ENCODE measurements around the gene APLNR.

Gene APLNR

DNA sequence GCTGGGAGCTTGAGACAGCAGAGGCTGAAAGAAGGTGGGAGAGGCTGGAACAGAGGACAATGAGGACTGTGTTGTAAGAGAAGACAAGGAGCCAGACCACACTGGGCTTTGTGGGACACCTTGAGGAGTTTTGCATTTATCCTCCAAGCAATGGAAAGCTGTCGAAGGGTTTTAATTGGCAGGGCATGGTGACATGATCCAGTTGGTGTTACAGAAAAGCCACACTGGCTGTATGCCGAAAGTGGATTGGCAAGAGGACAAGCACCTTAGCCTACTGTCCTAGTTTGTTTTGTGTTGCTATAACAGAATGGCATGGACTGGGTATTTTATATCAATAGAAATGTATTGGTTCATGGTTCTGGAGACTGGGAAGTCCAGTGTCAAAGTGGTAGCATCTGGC is 14.0 kb upstream of the APLNR start:
- DNase-seq = no peak

DNA sequence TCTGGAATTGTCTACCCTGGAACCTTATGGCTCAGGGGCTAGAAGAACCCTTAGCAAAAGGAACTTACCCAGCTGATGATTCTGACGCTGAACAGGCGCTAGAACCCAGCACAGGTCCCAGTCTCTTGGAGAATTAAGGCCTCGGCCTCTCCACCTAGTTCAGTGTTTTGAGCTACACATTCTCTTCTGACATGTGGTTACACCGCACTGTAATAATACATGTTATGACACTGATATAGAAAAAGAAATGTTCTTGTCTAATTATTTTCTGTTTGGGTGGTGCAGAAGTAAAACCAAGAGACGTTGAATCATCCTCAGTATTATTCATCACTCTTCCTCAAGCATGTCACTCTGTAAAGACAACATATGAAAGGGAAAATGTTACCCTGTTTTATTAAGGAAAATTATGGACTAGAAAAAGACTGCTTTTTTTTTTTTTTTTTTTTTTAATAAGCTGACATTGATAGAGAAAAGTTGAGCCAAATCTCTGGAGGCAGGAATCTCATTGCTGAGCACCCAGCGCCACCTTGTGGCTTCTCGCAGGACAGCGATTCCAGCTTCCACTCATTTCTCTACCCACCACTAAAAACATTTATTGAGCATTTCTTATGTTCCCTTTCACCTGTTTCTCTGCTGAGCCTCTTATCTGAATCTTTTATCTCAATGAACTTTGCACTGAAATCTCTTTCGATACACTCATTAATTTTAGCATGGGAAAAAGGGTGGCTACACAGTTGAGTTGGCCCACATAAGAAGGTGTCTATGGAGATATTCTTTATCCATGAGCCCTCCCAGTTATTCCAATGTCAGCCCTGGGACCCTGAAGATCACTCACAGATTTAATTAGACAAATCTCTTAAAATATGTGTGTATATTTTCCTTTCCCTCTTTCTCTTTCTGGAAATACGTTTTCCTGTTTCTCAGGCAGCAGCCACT is 12.6 kb upstream of the APLNR start:
- peak; percentile 60 for DNase-seq

DNA sequence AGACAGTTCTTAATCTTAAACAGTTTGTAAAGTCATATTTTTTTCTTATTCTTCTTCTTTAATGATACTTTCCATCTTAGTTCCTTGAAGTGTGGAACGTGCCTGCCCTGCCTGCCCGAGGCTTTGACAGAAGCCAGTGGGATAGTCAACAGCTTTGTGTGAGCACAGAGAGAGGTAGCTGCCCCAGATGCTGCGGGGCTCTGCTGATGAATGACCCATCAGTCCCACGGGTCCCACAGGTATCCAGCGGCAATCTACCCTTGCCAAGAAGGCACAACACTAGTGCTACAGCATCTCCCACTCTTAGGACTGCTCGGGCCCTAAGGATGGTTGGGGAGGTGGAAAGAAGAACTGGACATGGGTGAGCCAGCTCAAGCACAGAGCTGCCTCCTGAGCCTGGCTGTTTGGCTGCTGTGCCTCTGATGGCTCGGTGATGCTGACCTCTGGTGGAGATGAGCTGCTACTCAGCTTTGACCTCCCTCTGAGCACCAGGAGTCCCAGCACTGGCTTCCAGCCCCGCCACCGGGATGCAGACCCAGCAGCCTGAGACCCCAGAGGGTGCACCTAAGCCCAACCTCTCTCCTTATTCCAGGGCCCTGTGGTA is 11.8 kb upstream of the APLNR start:
- DNase-seq = peak; percentile 16

DNA sequence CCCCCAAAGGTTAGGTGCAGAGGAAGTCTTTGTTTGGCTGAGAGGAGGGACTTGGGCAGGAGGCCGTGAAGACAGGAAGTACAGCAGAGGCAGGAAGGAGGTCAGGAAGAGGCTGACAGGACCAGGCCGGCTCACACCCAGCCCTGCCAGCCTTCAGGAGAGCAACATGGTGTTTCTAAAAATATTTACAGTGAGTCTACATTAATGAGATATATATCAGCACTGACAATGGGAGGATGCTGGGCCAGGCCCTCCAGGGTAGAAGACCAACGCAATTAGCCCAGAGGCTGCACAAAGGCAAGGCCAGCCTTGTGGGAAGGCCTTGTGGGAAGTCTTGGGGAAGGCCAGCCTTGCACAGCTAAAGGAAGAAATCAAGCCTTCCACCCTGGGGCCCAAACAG is 7.9 kb upstream of the APLNR start:
- DNase-seq = no peak

DNA sequence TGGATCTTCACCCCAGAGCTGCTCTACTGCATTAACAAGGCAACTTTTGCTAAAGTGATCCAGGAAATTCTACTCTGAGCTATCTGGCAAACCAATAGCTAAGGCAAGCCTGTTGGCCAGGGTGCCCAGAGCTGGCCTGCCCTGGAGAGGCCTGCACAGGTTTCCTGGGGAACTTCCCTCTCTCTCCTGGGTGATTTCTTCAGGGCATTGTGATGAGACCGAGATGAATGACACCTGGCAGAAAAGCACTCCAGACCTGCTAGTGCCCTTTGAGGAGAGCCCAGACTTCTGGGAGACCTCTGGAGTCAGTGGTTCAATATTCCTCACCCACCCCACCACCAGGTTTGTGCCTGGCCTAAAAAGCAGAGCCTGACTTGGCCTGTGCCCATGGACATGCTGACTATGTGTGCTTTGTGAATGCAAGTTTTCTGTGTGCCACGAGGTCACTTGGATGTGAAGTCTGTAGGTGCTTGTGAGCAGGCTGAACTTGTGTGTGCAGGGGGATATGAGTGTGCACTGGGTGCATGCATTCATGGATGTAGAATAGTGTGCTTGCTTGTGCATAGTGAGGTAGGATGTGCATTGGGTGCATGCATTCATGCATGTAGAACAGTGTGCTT is 4.4 kb upstream of the APLNR start:
- DNase-seq = no peak

DNA sequence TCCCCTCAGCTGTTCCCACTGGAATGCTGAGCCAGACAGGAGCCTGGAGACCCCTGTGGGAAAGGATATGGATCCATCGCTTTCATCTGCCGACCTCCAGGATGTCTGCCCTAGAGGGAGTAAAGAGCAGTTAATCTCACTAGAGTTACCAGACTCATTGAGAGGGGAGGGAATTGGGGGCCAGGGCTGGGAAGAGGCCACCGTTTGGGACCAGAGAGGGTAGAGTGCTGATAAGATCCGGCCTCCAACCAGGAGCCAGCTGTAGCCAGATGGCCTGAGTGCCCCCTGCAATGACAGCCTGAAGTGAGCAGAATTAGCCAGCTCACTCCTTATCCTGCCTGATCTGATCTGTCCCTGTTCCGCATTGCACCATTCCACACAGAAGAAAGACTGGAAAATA is 3.7 kb upstream of the APLNR start:
- DNase-seq = no peak

DNA sequence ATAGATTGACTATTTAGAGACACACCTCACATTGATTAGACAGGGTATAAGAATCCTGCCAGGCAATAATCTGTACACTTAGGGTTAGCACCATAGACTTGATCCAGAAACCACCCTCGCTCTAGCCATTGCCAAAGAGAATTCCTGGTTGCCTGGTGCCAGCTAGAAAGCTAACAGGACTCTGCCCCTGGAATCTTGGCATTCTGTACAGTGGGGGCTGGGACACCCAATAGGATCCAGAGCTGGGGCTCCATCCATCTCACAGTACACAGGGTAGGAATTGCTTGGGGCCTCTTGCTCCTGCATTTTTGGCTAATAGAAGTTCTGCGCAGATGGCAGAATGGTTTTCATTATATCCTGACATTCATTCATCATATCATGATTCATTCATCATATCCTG is 3.0 kb upstream of the APLNR start:
- no peak for DNase-seq

DNA sequence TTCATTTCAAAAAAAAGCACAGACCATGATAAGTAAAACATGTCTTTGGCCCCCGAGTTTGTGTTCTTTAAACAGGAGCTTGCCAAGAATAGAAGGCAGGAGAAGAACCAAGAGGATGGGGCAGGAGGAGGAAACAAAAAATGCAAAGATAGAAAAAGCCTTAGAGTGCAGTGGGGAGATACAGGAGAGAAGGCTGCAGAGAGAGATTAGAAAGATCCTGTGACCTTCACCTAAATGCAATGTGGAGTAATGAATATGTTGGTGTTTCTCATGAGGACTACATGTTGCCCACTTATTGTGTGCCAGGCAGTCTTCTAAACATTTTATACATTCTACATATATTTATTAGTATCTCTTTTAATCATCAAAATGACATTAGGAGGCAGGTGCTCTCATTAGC is 2.3 kb upstream of the APLNR start:
- no peak for DNase-seq

DNA sequence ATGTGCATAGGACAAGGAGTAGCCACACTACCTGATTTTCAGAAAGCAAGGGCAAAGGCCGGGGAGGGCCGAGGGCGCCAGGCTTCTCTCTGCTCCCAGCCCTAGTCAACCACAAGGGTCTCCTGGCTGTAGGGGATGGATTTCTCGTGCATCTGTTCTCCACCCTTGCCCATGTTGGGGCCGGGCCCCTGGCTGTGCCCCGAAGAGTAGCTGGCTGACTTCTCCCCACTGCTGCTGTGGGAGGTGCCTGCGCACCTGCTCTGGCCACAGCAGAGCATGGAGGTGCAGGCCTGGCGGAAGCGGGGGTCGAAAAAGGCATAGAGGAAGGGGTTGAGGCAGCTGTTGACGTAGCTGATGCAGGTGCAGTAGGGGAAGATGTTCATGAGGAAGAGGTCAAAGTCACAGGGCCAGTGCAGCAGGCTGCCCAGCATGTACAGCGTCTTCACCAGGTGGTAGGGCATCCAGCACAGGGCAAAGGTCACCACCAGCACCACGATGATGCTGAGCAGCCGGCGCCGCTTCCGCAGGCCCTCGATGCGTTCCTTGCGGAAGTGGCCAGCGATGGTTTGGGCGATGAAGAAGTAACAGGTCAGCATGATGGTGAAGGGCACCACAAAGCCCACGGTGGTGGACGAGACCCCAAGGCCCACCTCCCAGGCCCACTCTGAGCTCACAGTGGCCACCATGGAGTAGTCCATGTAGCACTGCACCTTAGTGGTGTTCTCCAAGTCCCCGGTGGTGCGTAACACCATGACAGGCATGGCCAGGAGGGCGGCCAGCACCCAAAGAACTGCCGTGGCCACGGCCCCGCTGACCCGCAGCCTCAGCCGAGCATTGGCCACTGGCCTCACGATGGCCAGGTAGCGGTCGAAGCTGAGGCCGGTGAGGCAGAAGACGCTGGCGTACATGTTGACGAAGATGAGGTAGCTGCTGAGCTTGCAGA is 1.0 kb downstream of the APLNR start:
- no peak for DNase-seq

DNA sequence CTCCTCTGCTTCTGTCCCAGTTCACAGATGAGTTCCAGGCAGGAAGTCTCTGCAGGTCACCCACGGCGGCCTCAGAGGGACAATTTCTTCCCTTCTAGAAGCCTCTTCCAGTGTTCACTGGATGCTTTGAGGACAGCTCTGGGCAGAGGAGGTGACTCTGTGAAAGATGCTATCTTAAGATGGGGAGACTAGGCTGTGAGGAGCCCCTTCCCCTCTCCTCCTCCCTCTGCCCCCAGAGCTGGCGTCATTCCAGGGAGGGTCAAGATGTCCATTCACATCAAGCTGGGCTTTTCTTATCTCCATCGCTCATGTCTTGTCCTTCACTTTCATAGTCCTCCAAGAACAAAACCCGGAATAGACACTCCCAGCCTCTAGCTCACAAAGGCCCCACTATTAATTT is 3.3 kb downstream of the APLNR start:
- DNase-seq = no peak

DNA sequence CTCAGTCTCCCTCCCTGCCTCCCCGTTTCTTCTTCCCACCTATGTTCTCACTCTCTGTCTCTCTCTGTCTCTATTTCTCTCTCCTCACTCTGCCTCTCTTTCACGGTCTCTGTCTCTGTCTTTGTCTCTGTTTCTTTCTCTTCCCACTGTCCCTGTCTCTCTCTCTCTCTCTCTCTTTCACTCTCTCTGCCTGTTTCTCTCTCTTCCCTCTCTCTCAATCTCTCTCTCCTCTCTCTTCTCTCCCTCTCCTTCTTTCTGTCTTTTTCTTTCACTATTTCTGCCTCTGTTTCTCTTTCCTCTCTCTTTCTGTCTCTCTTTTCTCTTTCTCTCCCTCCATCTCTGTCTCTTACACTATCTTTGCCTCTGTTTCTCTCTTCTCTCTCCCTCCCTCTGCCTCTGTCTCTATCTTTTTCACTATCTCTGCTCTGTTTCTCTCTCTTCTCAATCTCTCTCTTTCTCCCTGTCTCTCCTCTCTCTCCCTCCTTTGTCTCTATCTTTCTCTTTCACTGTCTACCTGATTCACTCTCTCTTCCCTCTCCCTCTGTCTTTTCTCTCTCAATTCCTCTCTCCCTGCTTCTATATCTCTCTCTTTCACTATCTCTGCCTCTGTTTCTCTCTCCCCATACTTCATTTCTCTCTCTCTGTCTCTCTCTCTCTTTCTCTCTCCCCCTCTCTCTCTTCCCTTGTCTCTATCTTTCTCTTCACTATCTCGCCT is 5.4 kb downstream of the APLNR start:
- DNase-seq = no peak

DNA sequence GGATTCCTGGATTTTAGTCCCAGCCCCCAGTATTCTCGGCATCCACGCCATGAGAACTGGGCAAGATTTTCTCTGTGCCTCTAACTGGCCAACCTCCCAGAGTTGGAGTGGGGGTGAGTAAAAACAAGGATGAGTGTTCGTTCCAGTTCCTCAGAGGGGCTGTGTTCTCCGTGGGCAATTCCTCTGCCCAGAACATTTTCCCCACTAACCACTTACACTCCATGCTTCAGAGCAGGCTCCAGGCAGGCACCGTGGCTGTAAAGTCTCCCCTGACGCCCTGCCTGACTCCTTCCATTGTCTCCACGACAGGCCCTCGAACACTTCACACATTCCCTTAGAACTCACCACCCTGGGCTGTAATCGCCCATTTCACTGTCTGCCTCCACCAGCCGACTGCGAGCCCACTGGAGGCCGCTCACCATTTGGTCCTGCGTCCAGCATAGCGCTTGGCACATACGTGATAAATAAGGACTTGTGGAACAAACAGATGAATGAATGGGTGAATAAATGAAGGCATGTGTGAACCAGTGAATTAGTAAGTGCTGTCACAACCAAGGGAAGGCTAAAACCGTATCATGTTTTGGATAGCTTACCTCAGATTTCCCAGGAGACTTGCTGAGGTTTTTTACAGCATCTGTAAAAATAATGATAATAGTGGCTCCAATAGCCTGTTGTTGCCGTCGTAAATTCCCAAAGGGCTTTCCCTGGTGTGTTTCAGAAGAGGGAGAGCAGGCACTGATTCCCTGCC is 6.1 kb downstream of the APLNR start:
- DNase-seq = no peak

DNA sequence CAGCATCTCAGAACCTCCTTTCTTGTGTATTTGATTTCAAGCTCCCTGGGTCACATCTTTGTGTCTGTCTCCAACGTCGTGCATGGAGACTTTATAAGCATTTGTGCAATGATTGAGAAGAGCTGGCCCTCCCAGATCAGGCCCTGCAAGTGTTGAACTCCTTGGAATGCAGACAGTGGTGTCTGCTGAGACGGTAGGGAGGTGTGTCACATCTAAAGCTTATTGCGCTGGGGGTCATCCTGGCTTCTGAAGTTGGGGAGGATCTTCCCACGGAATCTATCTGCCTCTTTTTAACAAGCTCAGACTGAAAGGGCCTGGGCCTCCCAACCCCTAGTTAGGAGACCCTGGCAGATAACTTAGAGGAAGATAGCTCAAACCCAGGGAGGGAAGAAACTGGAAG is 6.7 kb downstream of the APLNR start:
- DNase-seq = no peak

DNA sequence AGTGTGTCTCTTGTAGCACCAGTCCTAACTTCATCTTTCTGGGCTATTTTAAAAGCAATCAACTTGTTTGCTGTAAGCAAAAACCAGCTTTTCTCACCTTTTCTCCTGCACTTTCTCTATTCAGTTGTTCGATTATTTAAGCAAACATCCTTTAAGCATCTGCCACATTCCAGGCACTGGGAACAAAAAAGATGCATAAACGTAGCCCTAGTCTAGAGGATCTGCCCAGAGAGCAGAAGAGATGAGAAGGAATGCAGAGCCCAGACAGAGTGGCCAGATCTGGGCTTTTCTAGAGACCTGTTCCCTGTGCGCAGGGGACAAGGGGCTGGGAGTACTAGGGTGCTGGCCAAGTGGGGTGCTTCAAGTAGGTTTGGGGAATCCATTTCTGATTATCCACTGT is 8.4 kb downstream of the APLNR start:
- no peak for DNase-seq

DNA sequence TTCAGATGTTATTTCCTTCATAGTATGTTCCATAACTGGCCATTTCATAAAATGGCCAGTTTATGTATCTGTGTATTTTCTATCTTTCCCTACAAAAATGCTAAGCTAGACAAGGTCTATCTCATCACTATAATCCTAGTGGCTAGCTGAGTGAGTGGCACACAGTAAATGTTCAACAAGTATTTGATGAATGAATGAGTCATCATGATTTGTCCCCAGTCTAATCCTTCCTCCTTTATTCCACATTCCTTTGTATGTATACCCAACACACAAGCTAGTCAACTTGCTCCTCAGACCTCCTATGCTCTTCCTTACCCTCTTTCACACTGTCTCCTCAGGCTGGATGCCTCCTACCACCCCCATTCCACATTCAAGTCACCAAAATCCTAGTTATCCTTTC is 12.5 kb downstream of the APLNR start:
- no peak for DNase-seq

DNA sequence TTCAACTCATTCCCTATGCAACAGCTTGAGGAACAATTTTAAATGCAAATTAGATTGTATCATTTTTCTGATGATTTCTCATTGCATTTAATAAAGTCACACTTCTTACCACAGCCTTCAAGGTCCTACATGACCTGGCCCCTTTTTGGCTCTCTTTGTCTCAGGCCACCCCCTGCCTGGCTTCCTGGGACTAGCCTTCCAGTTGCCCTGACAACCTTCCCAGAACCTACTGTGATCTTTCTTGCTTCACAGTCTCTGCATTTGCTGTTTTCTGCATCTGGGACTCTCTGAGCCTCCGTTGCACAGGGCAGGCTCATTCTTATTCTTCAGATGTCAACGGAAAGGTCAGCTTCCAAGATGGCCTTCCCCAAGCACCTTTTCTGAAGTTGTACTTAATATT is 12.9 kb downstream of the APLNR start:
- DNase-seq = no peak

DNA sequence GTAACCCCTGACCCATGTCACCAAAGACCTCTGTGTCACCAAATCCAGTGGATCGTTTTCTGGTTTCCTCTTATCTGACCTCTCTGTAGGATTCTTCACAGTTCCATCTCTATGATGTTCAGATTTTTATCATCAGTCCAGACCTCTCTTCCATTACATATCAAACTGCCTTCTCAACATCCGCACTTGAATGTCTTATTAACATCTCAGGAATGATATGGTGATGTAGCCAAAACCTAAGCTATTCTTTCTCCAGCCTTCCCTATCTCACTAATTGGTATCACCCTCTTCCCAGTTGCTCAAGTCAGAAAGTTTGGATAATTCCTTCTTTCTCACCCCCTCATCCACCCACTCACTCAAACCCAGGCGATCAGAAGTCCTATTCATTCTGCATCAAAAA is 13.4 kb downstream of the APLNR start:
- no peak for DNase-seq

DNA sequence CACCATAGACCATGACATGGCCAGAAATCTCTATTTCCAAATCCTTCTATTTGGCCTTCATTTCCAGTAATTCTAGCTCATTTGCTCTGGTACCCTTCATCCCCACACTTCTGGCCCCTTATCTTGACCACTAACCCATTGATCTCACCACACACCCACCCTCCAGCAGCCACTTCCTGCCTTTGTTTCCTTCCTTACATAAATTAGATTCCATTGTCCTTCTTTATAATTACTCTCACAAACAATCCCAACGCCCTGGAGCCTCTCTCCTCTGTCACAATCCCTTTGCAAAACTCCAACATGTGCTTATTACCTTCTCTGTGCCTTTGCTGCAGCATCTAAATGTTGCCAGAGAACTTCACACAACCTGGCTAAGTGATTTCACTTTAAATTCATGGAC is 14.8 kb downstream of the APLNR start:
- no peak for DNase-seq

DNA sequence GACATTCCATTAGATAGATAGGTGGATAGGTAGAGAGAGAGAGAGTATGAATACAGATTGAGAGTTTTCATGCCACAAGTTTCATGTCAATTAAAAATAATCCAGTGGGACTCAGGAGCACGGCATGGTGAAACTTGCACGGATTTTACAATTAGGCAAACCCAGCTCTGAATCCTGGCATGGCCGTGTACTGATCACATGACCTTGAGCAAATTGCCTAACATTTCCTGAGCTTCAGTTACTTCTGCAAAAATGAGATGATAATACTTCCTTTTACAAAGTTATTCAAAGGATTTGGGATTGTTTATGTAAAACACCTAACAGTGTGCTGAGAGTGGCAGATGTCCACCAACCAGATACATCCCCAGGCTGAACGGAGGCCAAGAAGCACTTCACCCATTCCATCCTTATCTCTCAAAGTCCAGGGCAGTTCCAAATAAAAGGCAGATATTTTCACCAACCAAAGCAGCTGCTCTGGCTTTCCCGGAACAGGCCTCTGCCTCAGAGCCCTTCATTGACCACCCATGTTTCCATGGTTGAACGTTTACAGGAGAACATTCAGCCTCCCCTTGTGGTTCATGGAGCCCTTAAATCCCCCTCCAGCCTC is 17.9 kb downstream of the APLNR start:
- DNase-seq = peak; percentile 40

DNA sequence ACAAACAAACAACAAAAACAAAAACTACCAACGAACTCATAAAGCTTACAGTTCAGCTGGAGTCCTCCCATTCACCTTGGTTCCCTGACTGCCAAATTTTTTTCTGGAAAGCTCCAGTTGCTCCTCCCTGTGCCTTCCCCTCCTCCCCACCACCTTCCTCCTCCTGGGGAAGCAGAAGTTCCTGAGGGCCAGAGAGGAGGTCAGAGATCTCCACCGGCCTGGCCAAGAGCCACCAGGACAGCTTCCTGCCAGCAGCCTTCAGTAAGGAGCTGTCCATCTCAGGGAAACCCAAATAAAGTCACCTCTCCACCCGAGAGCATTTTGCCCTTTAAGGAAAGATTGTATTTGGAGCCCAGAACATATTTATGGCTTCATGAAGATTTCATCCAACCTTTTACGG is 20.0 kb downstream of the APLNR start:
- DNase-seq = no peak

DNA sequence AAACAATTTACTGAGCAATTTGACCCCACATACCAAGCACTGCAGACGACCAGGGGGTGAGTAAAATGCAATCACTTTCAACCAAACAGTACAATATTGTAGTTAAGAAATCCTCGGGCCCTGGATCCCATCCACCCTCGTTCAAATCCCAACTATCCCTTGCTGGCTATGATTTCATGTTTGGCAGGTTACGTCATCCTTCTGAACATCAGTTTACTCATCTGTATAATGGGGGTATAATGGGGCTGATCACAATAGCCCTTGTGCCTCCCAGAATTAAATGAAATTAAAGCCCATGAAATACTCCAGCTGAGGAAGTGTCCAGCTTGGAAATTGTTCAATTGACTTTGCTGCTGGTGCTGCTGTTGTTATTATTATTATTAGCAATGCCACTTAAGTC is 20.6 kb downstream of the APLNR start:
- no peak for DNase-seq
